ENCODE measurements around the gene BRD7. TPM values are rescaled to one million over a fixed set of nuclear protein-coding genes. Genes with fewer than 3 reads are reported as not detected.

Gene BRD7
- polyA plus RNA-seq, 3 donors = 11.4 to 33.0 (median 21.2) TPM

- no peaks in the 10 kb centered on the region for H3K9me3 ChIP-seq (replicated peaks in 1 of 2; ENCODE audit: control insufficient read depth in 1 of 2, insufficient read depth in 1 of 2, low read length in 2 of 2)
- H3K36me3 Mint-ChIP-seq = peaks cover 67 to 79% of the 10 kb centered on the region in 2 donors
- no peak overlapping the region for H3K4me3 Mint-ChIP-seq
- WGBS (ENCODE audit: insufficient coverage) = no CpG with 5 or more reads among the region's 3 CpGs
- no peak for DNase-seq
- H3K79me2 ChIP-seq (ENCODE audit: insufficient read depth, low read length) = peaks cover 94% of the 10 kb centered on the region
- peaks cover 4% of the 10 kb centered on the region in 2 donors for H3K4me1 ChIP-seq (ENCODE audit: control insufficient read depth in 1 of 2, insufficient read depth in 2 of 2, low read length in 2 of 2)
- H3K36me3 ChIP-seq (replicated peaks in 1 of 2; ENCODE audit: control insufficient read depth in 1 of 2, insufficient read depth in 2 of 2, low read length in 2 of 2) = peaks cover 75 to 96% of the 10 kb centered on the region in 2 donors
- peak overlapping the region in 2 of 7 donors; percentile 19 to 50 for H3K27ac Mint-ChIP-seq
- no peak overlapping the region for H3K9ac ChIP-seq (ENCODE audit: insufficient read depth, low read length, poor library complexity, severe bottlenecking)
- no peaks in the 10 kb centered on the region for H3K9me3 Mint-ChIP-seq
- TF ChIP-seq, protein P1, sequence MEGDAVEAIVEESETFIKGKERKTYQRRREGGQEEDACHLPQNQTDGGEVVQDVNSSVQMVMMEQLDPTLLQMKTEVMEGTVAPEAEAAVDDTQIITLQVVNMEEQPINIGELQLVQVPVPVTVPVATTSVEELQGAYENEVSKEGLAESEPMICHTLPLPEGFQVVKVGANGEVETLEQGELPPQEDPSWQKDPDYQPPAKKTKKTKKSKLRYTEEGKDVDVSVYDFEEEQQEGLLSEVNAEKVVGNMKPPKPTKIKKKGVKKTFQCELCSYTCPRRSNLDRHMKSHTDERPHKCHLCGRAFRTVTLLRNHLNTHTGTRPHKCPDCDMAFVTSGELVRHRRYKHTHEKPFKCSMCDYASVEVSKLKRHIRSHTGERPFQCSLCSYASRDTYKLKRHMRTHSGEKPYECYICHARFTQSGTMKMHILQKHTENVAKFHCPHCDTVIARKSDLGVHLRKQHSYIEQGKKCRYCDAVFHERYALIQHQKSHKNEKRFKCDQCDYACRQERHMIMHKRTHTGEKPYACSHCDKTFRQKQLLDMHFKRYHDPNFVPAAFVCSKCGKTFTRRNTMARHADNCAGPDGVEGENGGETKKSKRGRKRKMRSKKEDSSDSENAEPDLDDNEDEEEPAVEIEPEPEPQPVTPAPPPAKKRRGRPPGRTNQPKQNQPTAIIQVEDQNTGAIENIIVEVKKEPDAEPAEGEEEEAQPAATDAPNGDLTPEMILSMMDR (IDR thresholded peaks at IDR 0.05) = no peak
- no peak overlapping the region for H3K4me3 ChIP-seq (replicated peaks in 1 of 3; ENCODE audit: low read depth in 2 of 3, low read length in 3 of 3)
- intact Hi-C loops (cut with micrococcal nuclease) = loop anchor here (10.0 kb wide), 2 partner anchors 146 to 304 kb away; no protein-coding TSS in a partner anchor
- peaks cover 16% of the 10 kb centered on the region for H3K4me1 Mint-ChIP-seq
- H3K4me2 ChIP-seq (replicated peaks; ENCODE audit: extremely low read depth, low read length, poor library complexity, severe bottlenecking) = no peak overlapping the region
- H3K27ac ChIP-seq (ENCODE audit: low read depth in 1 of 2, low read length in 2 of 2) = no peak overlapping the region
- peaks cover 99% of the 10 kb centered on the region for H4K20me1 ChIP-seq (ENCODE audit: insufficient read depth, low read length)
- no peaks in the 10 kb centered on the region for H3K27me3 Mint-ChIP-seq (ENCODE audit: low read depth in 3 of 3)
- H2AFZ ChIP-seq (ENCODE audit: insufficient read depth, low read depth, low read length, poor library complexity, severe bottlenecking) = no peak overlapping the region
- H3K27me3 ChIP-seq (ENCODE audit: control insufficient read depth in 2 of 2, insufficient read depth in 2 of 2, low read length in 2 of 2) = no peaks in the 10 kb centered on the region
These were observed 8.0 kb downstream of the BRD7 start for GRCh38 chr16:50360779-50361178.

GRCh38 chr16:50360033-50360778 lies 8.6 kb downstream of the BRD7 start:
- H3K79me2 ChIP-seq (ENCODE audit: insufficient read depth, low read length) = peaks cover 93% of the 10 kb centered on the region
- H3K27me3 Mint-ChIP-seq (ENCODE audit: low read depth in 3 of 3) = no peaks in the 10 kb centered on the region
- peaks cover 80 to 96% of the 10 kb centered on the region in 2 donors for H3K36me3 ChIP-seq (replicated peaks in 1 of 2; ENCODE audit: control insufficient read depth in 1 of 2, insufficient read depth in 2 of 2, low read length in 2 of 2)
- H3K4me2 ChIP-seq (replicated peaks; ENCODE audit: extremely low read depth, low read length, poor library complexity, severe bottlenecking) = no peak overlapping the region
- intact Hi-C loops (cut with micrococcal nuclease) = loop anchor here (10.0 kb wide), 2 partner anchors 145 to 305 kb away; no protein-coding TSS in a partner anchor
- H3K4me3 ChIP-seq (replicated peaks in 1 of 3; ENCODE audit: low read depth in 2 of 3, low read length in 3 of 3) = no peak overlapping the region
- peaks cover 11% of the 10 kb centered on the region for H3K4me1 Mint-ChIP-seq
- no peak overlapping the region for H2AFZ ChIP-seq (ENCODE audit: insufficient read depth, low read depth, low read length, poor library complexity, severe bottlenecking)
- H3K4me1 ChIP-seq (ENCODE audit: control insufficient read depth in 1 of 2, insufficient read depth in 2 of 2, low read length in 2 of 2) = no peaks in the 10 kb centered on the region
- no peaks in the 10 kb centered on the region for H3K27me3 ChIP-seq (ENCODE audit: control insufficient read depth in 2 of 2, insufficient read depth in 2 of 2, low read length in 2 of 2)
- H3K27ac ChIP-seq (ENCODE audit: low read depth in 1 of 2, low read length in 2 of 2) = no peak overlapping the region
- H3K36me3 Mint-ChIP-seq = peaks cover 63 to 74% of the 10 kb centered on the region in 2 donors
- H3K9ac ChIP-seq (ENCODE audit: insufficient read depth, low read length, poor library complexity, severe bottlenecking) = no peak overlapping the region
- 100% methylated on average over 2 of the region's 6 CpGs for WGBS (ENCODE audit: insufficient coverage)
- no peak for DNase-seq
- peak overlapping the region in 1 of 7 donors; percentile 55 for H3K27ac Mint-ChIP-seq
- no peaks in the 10 kb centered on the region for H3K9me3 Mint-ChIP-seq
- H3K4me3 Mint-ChIP-seq = no peak overlapping the region
- TF ChIP-seq, protein P1 (IDR thresholded peaks at IDR 0.05) = no peak
- no peaks in the 10 kb centered on the region for H3K9me3 ChIP-seq (replicated peaks in 1 of 2; ENCODE audit: control insufficient read depth in 1 of 2, insufficient read depth in 1 of 2, low read length in 2 of 2)
- peaks cover 99% of the 10 kb centered on the region for H4K20me1 ChIP-seq (ENCODE audit: insufficient read depth, low read length)
